HepG2 (cell line): ENCODE results near the gene ALG11. TPM values are rescaled to one million over a fixed set of nuclear protein-coding genes. Genes with fewer than 3 reads are reported as not detected.

Source experiments
- ARNT2 ChIP-seq: sonication (generic); formaldehyde crosslinking; IDR thresholded peaks from 2 replicates; pipeline ENCODE4 v1.8.0; 2022; ENCODE audit warnings: mild to moderate bottlenecking, low read depth, missing genetic modification reagents, moderate library complexity
- FOXP1 ChIP-seq, 2 experiments: fragments of 450-650 bp in 1 of 2; IDR thresholded peaks; 2 replicates each; pipeline ENCODE4 v1.6.1; 2017 to 2018; ENCODE audit warnings: antibody characterized with exemption in 1 of 2
- HIVEP1 ChIP-seq: sonication (generic); formaldehyde crosslinking; IDR thresholded peaks from 2 replicates; pipeline ENCODE4 v1.4.0; 2020; ENCODE audit warnings: mild to moderate bottlenecking, missing genetic modification reagents
- JUN ChIP-seq: sonication (generic); formaldehyde crosslinking; IDR thresholded peaks from 2 replicates; pipeline ENCODE4 v1.4.0; 2020; ENCODE audit warnings: mild to moderate bottlenecking, missing genetic modification reagents
- KLF16 ChIP-seq, 2 experiments: sonication (generic) in 1 of 2; formaldehyde crosslinking in 1 of 2; IDR thresholded peaks; 2 replicates each; pipeline versions ENCODE4 v1.6.1 to v1.8.0; 2016 to 2023; ENCODE audit warnings: missing genetic modification reagents in 2 of 2, missing compliant biosample characterization in 1 of 2
- MIER3 ChIP-seq: IDR thresholded peaks from 2 replicates; pipeline ENCODE4 v1.6.1; 2016; ENCODE audit warnings: missing compliant biosample characterization, borderline replicate concordance
- MZF1 ChIP-seq: sonication (generic); formaldehyde crosslinking; IDR thresholded peaks from 2 replicates; pipeline ENCODE4 v1.8.1; 2023; ENCODE audit warnings: mild to moderate bottlenecking, missing genetic modification reagents, borderline replicate concordance
- PAWR ChIP-seq: sonication (generic); formaldehyde crosslinking; IDR thresholded peaks from 2 replicates; pipeline ENCODE4 v1.4.0; 2020; ENCODE audit warnings: missing genetic modification reagents, mild to moderate bottlenecking, borderline replicate concordance
- SAP130 ChIP-seq: IDR thresholded peaks from 2 replicates; pipeline ENCODE4 v1.6.1; 2016; ENCODE audit warnings: low read depth
- TBX2 ChIP-seq: sonication (generic); formaldehyde crosslinking; IDR thresholded peaks from 2 replicates; pipeline ENCODE4 v1.5.0; 2020; ENCODE audit warnings: missing genetic modification reagents, mild to moderate bottlenecking, borderline replicate concordance
- XRCC5 ChIP-seq: fragments of 200-400 bp; formaldehyde crosslinking; optimal IDR thresholded peaks from 2 replicates; pipeline ENCODE3; 2017; ENCODE audit warnings: mild to moderate bottlenecking, low read length
- ZEB1 ChIP-seq: IDR thresholded peaks from 2 replicates; pipeline ENCODE4 v1.6.1; 2012; ENCODE audit warnings: mild to moderate bottlenecking, low read depth, inconsistent platforms; ENCODE audit not compliant: insufficient replicate concordance
- ZNF235 ChIP-seq: sonication (generic); formaldehyde crosslinking; IDR thresholded peaks from 2 replicates; pipeline ENCODE4 v1.8.1; 2023; ENCODE audit warnings: mild to moderate bottlenecking, missing genetic modification reagents, borderline replicate concordance
- ZNF331 ChIP-seq: sonication (generic); formaldehyde crosslinking; IDR thresholded peaks from 2 replicates; pipeline ENCODE4 v1.4.0; 2020; ENCODE audit warnings: missing genetic modification reagents
- ZNF382 ChIP-seq: sonication (generic); formaldehyde crosslinking; IDR thresholded peaks from 2 replicates; pipeline ENCODE4 v1.5.0; 2020; ENCODE audit warnings: missing genetic modification reagents, mild to moderate bottlenecking, borderline replicate concordance
- ZNF543 ChIP-seq: sonication (generic); formaldehyde crosslinking; IDR thresholded peaks from 2 replicates; pipeline ENCODE4 v1.4.0; 2020; ENCODE audit warnings: mild to moderate bottlenecking, missing genetic modification reagents
- ZNF556 ChIP-seq: sonication (generic); formaldehyde crosslinking; IDR thresholded peaks from 2 replicates; pipeline ENCODE4 v1.4.0; 2020; ENCODE audit warnings: mild to moderate bottlenecking, missing genetic modification reagents, borderline replicate concordance
- ZNF605 ChIP-seq: sonication (generic); formaldehyde crosslinking; IDR thresholded peaks from 2 replicates; pipeline ENCODE4 v1.8.0; 2022; ENCODE audit warnings: mild to moderate bottlenecking, missing genetic modification reagents
- ZNF678 ChIP-seq: sonication (generic); formaldehyde crosslinking; IDR thresholded peaks from 2 replicates; pipeline ENCODE4 v1.4.0; 2020; ENCODE audit warnings: mild to moderate bottlenecking, missing genetic modification reagents
- ZNF790 ChIP-seq: sonication (generic); formaldehyde crosslinking; IDR thresholded peaks from 2 replicates; pipeline ENCODE4 v1.8.0; 2022; ENCODE audit warnings: missing genetic modification reagents, mild to moderate bottlenecking, borderline replicate concordance
- polyA plus RNA-seq, 8 experiments: library from polyadenylated mRNA; depleted of rRNA in 3 of 8; stranded (reverse) in 7 of 8; unstranded in 1 of 8; fragments of >200 nt; fragmentation: Illumina TruSeq in 4 of 8; extraction: Trizol in 4 of 8; gene quantifications; 2 replicates each; pipeline versions ENCODE4 v1.2.1 to v1.2.3, GENCODE V29; 2011 to 2016; ENCODE audit warnings: low read depth in 4 of 8, missing spikeins in 1 of 8, mixed read lengths in 1 of 8; ENCODE audit not compliant: insufficient read depth in 1 of 8
- total RNA-seq, 5 experiments: library from RNA; depleted of rRNA; stranded (reverse); fragments of >200 nt; fragmentation: Illumina TruSeq; extraction: Trizol; gene quantifications; 2 replicates each; pipeline ENCODE4 v1.2.3, GENCODE V29; 2016; ENCODE audit warnings: low read depth in 1 of 5
- TF ChIP-seq, protein P1 (sequence below): sonication (generic); formaldehyde crosslinking; IDR thresholded peaks from 2 replicates; pipeline ENCODE4 v1.4.0; 2020; ENCODE audit warnings: low read depth, missing genetic modification reagents
- TF ChIP-seq, protein P2 (sequence below): sonication (generic); formaldehyde crosslinking; IDR thresholded peaks from 2 replicates; pipeline ENCODE4 v1.5.0; 2020; ENCODE audit warnings: missing genetic modification reagents
- TF ChIP-seq, protein P3 (sequence below): sonication (generic); formaldehyde crosslinking; IDR thresholded peaks from 2 replicates; pipeline ENCODE4 v1.5.1; 2020; ENCODE audit warnings: missing genetic modification reagents, mild to moderate bottlenecking, borderline replicate concordance
- TF ChIP-seq, protein P4 (sequence below): sonication (generic); formaldehyde crosslinking; IDR thresholded peaks from 2 replicates; pipeline ENCODE4 v1.4.0; 2020; ENCODE audit warnings: missing genetic modification reagents

The ALG11 gene
- total and polyA plus RNA-seq, 2 of the 13 experiments (the other 11 are each of a cell fraction or from before 2014, with no cell fraction given): 14.7 to 27.9 TPM

DNA sequence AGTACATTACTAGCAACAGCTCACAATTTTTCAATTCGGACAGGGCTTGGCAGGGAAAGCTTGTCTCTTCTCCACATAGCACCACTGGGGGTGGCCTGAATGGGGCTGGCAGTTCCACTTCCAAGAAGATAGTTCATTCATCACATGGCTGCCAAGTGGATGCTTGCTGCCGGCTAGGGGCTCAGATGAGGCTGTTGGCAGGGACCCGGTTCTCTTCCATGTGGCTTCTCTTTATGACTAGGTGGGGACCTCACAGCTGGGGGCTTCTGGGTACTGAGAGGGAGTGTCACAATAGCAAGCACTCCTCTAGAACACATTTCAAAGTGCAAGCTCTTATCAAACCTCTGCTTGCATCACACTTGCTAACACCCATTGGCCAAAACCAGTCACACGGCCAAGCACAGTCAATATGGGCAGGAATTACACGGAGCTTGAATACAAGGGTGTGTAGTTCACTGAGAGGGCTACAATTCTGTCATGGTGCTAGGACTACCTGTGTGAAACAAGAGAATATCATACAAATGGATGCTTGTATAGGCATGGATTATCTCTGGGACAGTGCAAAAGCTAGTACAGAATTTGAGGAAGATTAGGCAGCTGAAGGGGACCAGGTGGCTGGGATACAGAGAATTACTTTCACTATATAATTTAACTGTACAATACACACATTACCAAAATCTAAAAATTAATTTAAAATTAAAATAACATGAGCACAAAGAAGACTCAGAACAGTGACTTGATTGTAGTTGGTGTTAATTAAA is 33.2 kb upstream of the ALG11 start (continued):
- TF ChIP-seq, protein P1, sequence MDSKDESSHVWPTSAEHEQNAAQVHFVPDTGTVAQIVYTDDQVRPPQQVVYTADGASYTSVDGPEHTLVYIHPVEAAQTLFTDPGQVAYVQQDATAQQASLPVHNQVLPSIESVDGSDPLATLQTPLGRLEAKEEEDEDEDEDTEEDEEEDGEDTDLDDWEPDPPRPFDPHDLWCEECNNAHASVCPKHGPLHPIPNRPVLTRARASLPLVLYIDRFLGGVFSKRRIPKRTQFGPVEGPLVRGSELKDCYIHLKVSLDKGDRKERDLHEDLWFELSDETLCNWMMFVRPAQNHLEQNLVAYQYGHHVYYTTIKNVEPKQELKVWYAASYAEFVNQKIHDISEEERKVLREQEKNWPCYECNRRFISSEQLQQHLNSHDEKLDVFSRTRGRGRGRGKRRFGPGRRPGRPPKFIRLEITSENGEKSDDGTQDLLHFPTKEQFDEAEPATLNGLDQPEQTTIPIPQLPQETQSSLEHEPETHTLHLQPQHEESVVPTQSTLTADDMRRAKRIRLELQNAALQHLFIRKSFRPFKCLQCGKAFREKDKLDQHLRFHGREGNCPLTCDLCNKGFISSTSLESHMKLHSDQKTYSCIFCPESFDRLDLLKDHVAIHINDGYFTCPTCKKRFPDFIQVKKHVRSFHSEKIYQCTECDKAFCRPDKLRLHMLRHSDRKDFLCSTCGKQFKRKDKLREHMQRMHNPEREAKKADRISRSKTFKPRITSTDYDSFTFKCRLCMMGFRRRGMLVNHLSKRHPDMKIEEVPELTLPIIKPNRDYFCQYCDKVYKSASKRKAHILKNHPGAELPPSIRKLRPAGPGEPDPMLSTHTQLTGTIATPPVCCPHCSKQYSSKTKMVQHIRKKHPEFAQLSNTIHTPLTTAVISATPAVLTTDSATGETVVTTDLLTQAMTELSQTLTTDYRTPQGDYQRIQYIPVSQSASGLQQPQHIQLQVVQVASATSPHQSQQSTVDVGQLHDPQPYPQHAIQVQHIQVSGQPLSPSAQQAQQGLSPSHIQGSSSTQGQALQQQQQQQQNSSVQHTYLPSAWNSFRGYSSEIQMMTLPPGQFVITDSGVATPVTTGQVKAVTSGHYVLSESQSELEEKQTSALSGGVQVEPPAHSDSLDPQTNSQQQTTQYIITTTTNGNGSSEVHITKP: no peak
- TF ChIP-seq MZF1 (CRISPR knock-in tag) (no peak), ZNF235 (CRISPR knock-in tag) (no peak), ZNF790 (CRISPR knock-in tag) (no peak), FOXP1 (IDR thresholded peaks at IDR 0.05) (no peak), FOXP1 (CRISPR knock-in tag; IDR thresholded peaks at IDR 0.05) (no peak), ZNF331 (CRISPR knock-in tag) (0 out of 2 replicates have a peak, but pooled peaks have one; percentile 59), PAWR (CRISPR knock-in tag) (no peak), ZNF543 (CRISPR knock-in tag) (no peak), HIVEP1 (CRISPR knock-in tag) (no peak), XRCC5 (no peak), KLF16 (CRISPR knock-in tag; IDR thresholded peaks at IDR 0.05) (no peak), JUN (CRISPR knock-in tag) (no peak), ZEB1 (no peak), ZNF556 (CRISPR knock-in tag) (no peak), SAP130 (CRISPR knock-in tag) (peak; percentile 57), ARNT2 (0 out of 2 replicates have a peak, but pooled peaks have one; percentile 23), ZNF605 (CRISPR knock-in tag) (no peak), ZNF678 (no peak), TBX2 (no peak), ZNF382 (CRISPR knock-in tag) (no peak), MIER3 (CRISPR knock-in tag) (peak; percentile 42; the same call in 1 of the 2 replicates)
- TF ChIP-seq, protein P2, sequence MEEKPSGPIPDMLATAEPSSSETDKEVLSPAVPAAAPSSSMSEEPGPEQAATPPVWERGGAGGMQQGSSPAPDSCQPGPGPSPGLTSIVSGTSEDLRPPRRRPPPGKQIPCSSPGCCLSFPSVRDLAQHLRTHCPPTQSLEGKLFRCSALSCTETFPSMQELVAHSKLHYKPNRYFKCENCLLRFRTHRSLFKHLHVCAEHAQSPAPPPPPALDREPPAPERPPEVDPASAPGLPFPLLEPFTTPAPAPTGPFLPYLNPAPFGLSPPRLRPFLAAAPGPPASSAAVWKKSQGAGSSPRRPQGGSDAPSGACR (CRISPR knock-in tag): no peak
- TF ChIP-seq, protein P3, sequence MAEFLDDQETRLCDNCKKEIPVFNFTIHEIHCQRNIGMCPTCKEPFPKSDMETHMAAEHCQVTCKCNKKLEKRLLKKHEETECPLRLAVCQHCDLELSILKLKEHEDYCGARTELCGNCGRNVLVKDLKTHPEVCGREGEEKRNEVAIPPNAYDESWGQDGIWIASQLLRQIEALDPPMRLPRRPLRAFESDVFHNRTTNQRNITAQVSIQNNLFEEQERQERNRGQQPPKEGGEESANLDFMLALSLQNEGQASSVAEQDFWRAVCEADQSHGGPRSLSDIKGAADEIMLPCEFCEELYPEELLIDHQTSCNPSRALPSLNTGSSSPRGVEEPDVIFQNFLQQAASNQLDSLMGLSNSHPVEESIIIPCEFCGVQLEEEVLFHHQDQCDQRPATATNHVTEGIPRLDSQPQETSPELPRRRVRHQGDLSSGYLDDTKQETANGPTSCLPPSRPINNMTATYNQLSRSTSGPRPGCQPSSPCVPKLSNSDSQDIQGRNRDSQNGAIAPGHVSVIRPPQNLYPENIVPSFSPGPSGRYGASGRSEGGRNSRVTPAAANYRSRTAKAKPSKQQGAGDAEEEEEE (CRISPR knock-in tag): no peak
- TF ChIP-seq, protein P4, sequence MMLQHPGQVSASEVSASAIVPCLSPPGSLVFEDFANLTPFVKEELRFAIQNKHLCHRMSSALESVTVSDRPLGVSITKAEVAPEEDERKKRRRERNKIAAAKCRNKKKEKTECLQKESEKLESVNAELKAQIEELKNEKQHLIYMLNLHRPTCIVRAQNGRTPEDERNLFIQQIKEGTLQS (CRISPR knock-in tag): 0 out of 2 replicates have a peak, but pooled peaks have one; percentile 51
